ENCODE results near the gene PCGF2.

The PCGF2 gene

DNA sequence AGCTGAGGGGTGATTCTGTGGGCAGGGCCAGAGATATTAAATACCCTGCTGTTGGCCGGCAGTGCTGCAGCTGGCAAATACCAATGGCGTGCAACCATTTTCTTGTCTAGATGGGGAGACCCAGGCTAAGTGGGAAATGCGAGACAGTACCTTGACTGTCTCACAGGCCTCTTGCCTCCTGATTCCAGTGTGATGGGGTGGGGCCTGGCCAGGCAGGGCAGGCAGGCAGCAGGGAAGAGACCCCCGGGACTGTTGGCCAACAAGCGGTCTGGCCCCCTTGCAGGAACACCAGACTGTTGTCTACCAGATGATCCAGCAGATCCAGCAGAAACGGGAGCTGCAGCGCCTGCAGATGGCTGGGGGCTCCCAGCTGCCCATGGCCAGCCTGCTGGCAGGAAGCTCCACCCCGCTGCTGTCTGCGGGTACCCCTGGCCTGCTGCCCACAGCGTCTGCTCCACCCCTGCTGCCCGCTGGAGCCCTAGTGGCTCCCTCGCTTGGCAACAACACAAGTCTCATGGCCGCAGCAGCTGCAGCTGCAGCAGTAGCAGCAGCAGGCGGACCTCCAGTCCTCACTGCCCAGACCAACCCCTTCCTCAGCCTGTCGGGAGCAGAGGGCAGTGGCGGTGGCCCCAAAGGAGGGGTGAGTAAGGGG lies 23.7 kb downstream of the PCGF2 start:
- H3K4me3 ChIP-seq (replicated peaks; ENCODE audit: low read depth, low read length), result no peak overlapping the region
- no peaks in the 10 kb centered on the region for H3K27me3 ChIP-seq (replicated peaks; ENCODE audit: control insufficient read depth, insufficient read depth, low read length)
- no peak for DNase-seq (ENCODE audit: extremely low read depth, insufficient read length)
- H3K36me3 ChIP-seq (ENCODE audit: control insufficient read depth, insufficient read depth, low read length), result peaks cover 19% of the 10 kb centered on the region
- TF ChIP-seq, protein P1, sequence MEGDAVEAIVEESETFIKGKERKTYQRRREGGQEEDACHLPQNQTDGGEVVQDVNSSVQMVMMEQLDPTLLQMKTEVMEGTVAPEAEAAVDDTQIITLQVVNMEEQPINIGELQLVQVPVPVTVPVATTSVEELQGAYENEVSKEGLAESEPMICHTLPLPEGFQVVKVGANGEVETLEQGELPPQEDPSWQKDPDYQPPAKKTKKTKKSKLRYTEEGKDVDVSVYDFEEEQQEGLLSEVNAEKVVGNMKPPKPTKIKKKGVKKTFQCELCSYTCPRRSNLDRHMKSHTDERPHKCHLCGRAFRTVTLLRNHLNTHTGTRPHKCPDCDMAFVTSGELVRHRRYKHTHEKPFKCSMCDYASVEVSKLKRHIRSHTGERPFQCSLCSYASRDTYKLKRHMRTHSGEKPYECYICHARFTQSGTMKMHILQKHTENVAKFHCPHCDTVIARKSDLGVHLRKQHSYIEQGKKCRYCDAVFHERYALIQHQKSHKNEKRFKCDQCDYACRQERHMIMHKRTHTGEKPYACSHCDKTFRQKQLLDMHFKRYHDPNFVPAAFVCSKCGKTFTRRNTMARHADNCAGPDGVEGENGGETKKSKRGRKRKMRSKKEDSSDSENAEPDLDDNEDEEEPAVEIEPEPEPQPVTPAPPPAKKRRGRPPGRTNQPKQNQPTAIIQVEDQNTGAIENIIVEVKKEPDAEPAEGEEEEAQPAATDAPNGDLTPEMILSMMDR (IDR thresholded peaks at IDR 0.05; ENCODE audit: insufficient read depth, low read length, poor library complexity, severe bottlenecking), result no peak

DNA sequence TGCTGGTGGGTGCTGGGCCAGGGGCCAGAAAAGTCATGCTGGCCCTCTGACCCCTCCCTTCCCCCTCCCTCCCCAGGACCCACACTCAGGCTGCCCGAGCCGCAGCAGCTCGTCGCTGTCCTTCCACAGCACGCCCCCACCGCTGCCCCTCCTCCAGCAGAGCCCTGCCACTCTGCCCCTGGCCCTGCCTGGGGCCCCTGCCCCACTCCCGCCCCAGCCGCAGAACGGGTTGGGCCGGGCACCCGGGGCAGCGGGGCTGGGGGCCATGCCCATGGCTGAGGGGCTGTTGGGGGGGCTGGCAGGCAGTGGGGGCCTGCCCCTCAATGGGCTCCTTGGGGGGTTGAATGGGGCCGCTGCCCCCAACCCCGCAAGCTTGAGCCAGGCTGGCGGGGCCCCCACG lies 26.3 kb downstream of the PCGF2 start:
- no peak for DNase-seq (ENCODE audit: extremely low read depth, insufficient read length)
- Histone ChIP-seq H3K4me3 (replicated peaks; ENCODE audit: low read depth, low read length) (no peak overlapping the region), H3K27me3 (replicated peaks; ENCODE audit: control insufficient read depth, insufficient read depth, low read length) (no peaks in the 10 kb centered on the region), H3K36me3 (ENCODE audit: control insufficient read depth, insufficient read depth, low read length) (peaks cover 34% of the 10 kb centered on the region)
- TF ChIP-seq, protein P1 (IDR thresholded peaks at IDR 0.05; ENCODE audit: insufficient read depth, low read length, poor library complexity, severe bottlenecking), result no peak

DNA sequence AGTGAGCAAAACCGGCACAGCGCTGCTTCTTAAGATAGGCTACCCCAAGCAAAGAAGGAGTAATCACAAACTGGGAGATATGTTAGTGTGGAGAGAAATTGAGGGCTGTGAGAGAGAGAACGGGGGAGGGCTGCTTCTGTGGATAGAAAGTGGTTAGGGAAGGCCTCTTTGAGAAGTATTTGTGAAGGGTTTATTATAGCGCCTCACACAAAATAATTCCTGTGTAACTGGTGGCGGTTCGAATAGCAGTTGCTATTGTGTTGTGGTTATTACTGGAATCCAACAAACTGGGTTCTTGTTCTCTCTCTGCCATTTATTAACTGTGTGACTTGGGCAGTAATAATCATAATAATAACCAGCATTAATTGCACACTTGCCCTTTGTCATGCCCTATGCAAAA lies 27.2 kb downstream of the PCGF2 start:
- Histone ChIP-seq H3K27me3 (replicated peaks; ENCODE audit: control insufficient read depth, insufficient read depth, low read length) (no peaks in the 10 kb centered on the region), H3K36me3 (ENCODE audit: control insufficient read depth, insufficient read depth, low read length) (peaks cover 40% of the 10 kb centered on the region), H3K4me3 (replicated peaks; ENCODE audit: low read depth, low read length) (no peak overlapping the region)
- DNase-seq (ENCODE audit: extremely low read depth, insufficient read length), result no peak
- TF ChIP-seq, protein P1 (IDR thresholded peaks at IDR 0.05; ENCODE audit: insufficient read depth, low read length, poor library complexity, severe bottlenecking), result no peak

DNA sequence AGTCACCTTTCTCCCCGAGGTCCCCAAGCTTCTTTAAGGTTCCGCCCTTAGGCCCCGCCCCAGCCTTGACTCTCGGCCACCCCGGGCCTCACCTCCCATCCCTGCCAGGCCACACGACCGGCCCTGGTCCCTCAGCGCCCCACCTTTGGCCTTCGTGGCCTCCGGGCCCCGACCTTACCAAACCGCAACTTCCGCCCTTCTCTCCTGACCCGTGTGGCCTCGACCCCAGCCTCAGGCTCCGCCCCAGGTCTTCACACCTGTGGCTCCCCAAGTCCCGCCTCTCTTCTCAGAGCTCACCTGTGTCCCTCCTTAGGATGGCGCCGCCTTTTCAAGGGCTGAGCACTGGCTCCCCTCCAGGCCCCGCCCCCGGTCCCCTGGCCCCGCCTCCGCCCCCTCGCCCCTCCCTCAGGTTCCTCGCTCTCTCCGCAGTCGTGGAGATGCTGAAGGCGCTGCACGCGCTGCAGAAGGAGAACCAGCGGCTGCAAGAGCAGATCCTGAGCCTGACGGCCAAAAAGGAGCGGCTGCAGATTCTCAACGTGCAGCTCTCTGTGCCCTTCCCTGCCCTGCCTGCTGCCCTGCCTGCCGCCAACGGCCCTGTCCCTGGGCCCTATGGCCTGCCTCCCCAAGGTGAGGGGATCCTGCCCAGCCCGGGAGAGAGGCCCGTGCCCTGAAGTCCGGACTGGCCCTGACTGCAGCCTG lies 28.0 kb downstream of the PCGF2 start:
- Histone ChIP-seq H3K36me3 (ENCODE audit: control insufficient read depth, insufficient read depth, low read length) (peaks cover 46% of the 10 kb centered on the region), H3K27me3 (replicated peaks; ENCODE audit: control insufficient read depth, insufficient read depth, low read length) (no peaks in the 10 kb centered on the region), H3K4me3 (replicated peaks; ENCODE audit: low read depth, low read length) (no peak overlapping the region)
- TF ChIP-seq, protein P1 (IDR thresholded peaks at IDR 0.05; ENCODE audit: insufficient read depth, low read length, poor library complexity, severe bottlenecking), result no peak
- no peak for DNase-seq (ENCODE audit: extremely low read depth, insufficient read length)

DNA sequence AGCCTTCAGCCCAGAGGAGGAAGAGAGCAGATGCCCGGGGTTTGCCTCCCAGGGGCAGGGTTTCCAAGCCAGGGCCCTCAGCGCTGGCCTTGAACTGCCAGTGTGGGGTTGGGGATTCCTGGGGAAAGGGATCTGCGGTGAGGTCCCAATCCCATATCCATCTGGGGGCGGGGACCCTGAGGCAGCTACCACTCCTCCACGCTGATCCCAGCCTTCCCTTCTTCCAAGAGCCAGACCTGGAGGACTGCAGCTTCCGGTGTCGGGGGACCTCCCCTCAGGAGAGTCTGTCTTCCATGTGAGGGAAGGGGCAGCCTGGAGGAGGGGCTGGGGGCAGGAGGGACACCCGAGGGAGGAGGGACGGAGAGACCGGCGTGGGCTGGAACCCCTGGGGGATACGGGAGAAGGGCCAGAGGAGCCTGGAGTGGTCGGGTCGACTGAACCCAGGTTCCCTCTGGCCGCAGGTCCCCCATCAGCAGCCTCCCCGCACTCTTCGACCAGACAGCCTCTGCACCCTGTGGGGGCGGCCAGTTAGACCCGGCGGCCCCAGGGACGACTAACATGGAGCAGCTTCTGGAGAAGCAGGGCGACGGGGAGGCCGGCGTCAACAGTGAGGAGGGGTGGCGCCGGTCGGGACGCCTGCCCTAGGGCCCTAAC lies 28.7 kb downstream of the PCGF2 start:
- Histone ChIP-seq H3K27me3 (replicated peaks; ENCODE audit: control insufficient read depth, insufficient read depth, low read length) (no peaks in the 10 kb centered on the region), H3K36me3 (ENCODE audit: control insufficient read depth, insufficient read depth, low read length) (peaks cover 44% of the 10 kb centered on the region), H3K4me3 (replicated peaks; ENCODE audit: low read depth, low read length) (no peak overlapping the region)
- TF ChIP-seq, protein P1 (IDR thresholded peaks at IDR 0.05; ENCODE audit: insufficient read depth, low read length, poor library complexity, severe bottlenecking), result no peak
- no peak for DNase-seq (ENCODE audit: extremely low read depth, insufficient read length)

All from GM06990 (cell line).